Neural cell (in vitro differentiated cells): ENCODE measurements around the gene BRD3OS.

Source experiments
- CTCF ChIP-seq: fragments of 450-650 bp; IDR thresholded peaks from 2 replicates; pipeline ENCODE4 v1.5.1; 2014; ENCODE audit warnings: antibody characterized with exemption, mild to moderate bottlenecking, moderate library complexity; ENCODE audit not compliant: poor library complexity, severe bottlenecking
- EP300 ChIP-seq: fragments of 450-650 bp; conservative IDR thresholded peaks from 2 replicates; pipeline ENCODE4 v1.6.1; 2014; ENCODE audit warnings: antibody characterized with exemption, mild to moderate bottlenecking, moderate library complexity; ENCODE audit not compliant: poor library complexity, severe bottlenecking

- TF ChIP-seq EP300 (no peak), CTCF (no peak)
These were observed 7.4 kb downstream of the BRD3OS start for GRCh38 chr9:134032456-134033222.
